GM19438 (cell line): ENCODE measurements around the gene MYLK.
"Not testable (repeated sequence)": the region's sequence is repeated elsewhere in the genome, so short reads cannot be mapped to it uniquely, and the experiment has no call there.

Experiments
- ATAC-seq: cut with Tn5 transposase; IDR thresholded peaks from one replicate; pipeline ENCODE4 v1.9.1; 2021; ENCODE audit warnings: low read depth; ENCODE audit not compliant: unreplicated experiment

The MYLK gene

GRCh38 chr3:123616593-123616992, 267.5 kb downstream of the MYLK start:
- ATAC-seq: no peak

GRCh38 chr3:123613543-123613942, 270.6 kb downstream of the MYLK start:
- ATAC-seq: no peak

GRCh38 chr3:123611674-123612073, 272.5 kb downstream of the MYLK start:
- not testable (repeated sequence) for ATAC-seq

GRCh38 chr3:123611082-123611481, 273.1 kb downstream of the MYLK start:
- no peak for ATAC-seq

GRCh38 chr3:123610331-123610730, 273.8 kb downstream of the MYLK start:
- ATAC-seq: peak; percentile 78

- no peak for ATAC-seq
Measured at GRCh38 chr3:123609063-123609462, 275.1 kb downstream of the MYLK start.

- no peak for ATAC-seq
Measured at GRCh38 chr3:123608263-123608937, 275.7 kb downstream of the MYLK start.

GRCh38 chr3:123606527-123606926, 277.6 kb downstream of the MYLK start:
- no peak for ATAC-seq

- no peak for ATAC-seq
Measured at GRCh38 chr3:123605789-123606234, 278.3 kb downstream of the MYLK start.

GRCh38 chr3:123603153-123603552, 281.0 kb downstream of the MYLK start:
- ATAC-seq: not testable (repeated sequence)

GRCh38 chr3:123602325-123602724, 281.8 kb downstream of the MYLK start:
- ATAC-seq: no peak

GRCh38 chr3:123600863-123601262, 283.3 kb downstream of the MYLK start:
- ATAC-seq: not testable (repeated sequence)

- no peak for ATAC-seq
Measured at GRCh38 chr3:123597561-123597960, 286.6 kb downstream of the MYLK start.

- ATAC-seq: no peak
Measured at GRCh38 chr3:123595396-123596180, 288.5 kb downstream of the MYLK start.

- no peak for ATAC-seq
Measured at GRCh38 chr3:123593381-123593780, 290.8 kb downstream of the MYLK start.

GRCh38 chr3:123590685-123591450, 293.3 kb downstream of the MYLK start:
- ATAC-seq: no peak

- ATAC-seq: no peak
Measured at GRCh38 chr3:123587401-123587800, 296.7 kb downstream of the MYLK start.

GRCh38 chr3:123586968-123587367, 297.2 kb downstream of the MYLK start:
- ATAC-seq: no peak

- ATAC-seq: no peak
Measured at GRCh38 chr3:123586131-123586530, 298.0 kb downstream of the MYLK start.

GRCh38 chr3:123584988-123585937, 298.9 kb downstream of the MYLK start, which contains the start of gene HACD2:
TSS of gene HACD2 (minus strand) at chr3:123585053. CDS start at chr3:123585027, 26 bp downstream.
- ATAC-seq: peak; percentile 92
